MM.1S (cell line): ENCODE results near the gene HPDL.

Source experiments
- EZH2phosphoT487 ChIP-seq: fragments of 300-600 bp; sonication (generic); IDR thresholded peaks from 2 replicates; pipeline ENCODE4 v1.6.1; 2018; ENCODE audit warnings: antibody characterized with exemption, low read length
- TF ChIP-seq, protein P1 (sequence below): fragments of 300-600 bp; sonication (generic); IDR thresholded peaks from 2 replicates; pipeline ENCODE4 v1.5.1; 2016; ENCODE audit warnings: antibody characterized with exemption, low read length, mixed read lengths

GRCh38 chr1:45282351-45282750 is 44.3 kb upstream of the HPDL start:
- TF ChIP-seq, protein P1, sequence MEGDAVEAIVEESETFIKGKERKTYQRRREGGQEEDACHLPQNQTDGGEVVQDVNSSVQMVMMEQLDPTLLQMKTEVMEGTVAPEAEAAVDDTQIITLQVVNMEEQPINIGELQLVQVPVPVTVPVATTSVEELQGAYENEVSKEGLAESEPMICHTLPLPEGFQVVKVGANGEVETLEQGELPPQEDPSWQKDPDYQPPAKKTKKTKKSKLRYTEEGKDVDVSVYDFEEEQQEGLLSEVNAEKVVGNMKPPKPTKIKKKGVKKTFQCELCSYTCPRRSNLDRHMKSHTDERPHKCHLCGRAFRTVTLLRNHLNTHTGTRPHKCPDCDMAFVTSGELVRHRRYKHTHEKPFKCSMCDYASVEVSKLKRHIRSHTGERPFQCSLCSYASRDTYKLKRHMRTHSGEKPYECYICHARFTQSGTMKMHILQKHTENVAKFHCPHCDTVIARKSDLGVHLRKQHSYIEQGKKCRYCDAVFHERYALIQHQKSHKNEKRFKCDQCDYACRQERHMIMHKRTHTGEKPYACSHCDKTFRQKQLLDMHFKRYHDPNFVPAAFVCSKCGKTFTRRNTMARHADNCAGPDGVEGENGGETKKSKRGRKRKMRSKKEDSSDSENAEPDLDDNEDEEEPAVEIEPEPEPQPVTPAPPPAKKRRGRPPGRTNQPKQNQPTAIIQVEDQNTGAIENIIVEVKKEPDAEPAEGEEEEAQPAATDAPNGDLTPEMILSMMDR = no peak
- no peak for TF ChIP-seq EZH2phosphoT487
